Activated B cell treated with CpG ODN at 0.5 μM for 24 hours (primary cell): ENCODE results near the gene KCNMB2. TPM values are rescaled to one million over a fixed set of nuclear protein-coding genes. Genes with fewer than 3 reads are reported as not detected.

Experiments used
- ATAC-seq: fragments of 200-7000 bp; cut with Tn5 transposase; one replicate; pipeline ENCODE4 v1.10.0; 2021; ENCODE audit warnings: low read depth, mild to moderate bottlenecking, moderate library complexity
- CTCF ChIA-PET: fragments of 350-600 bp; sonication (Branson Sonifier 250); formaldehyde crosslinking; loops from one replicate; lab custom pipeline; 2021; ENCODE audit warnings: antibody characterized with exemption; lab: Charles Lee
- POLR2A ChIA-PET: fragments of 350-600 bp; sonication (Branson Sonifier 250); formaldehyde crosslinking; loops from one replicate; lab custom pipeline; 2021; ENCODE audit warnings: antibody characterized with exemption; lab: Charles Lee
- DNase-seq: peaks from one replicate; pipeline ENCODE4 v3.0.0; 2022
- H3K27ac Mint-ChIP-seq: one replicate; pipeline ENCODE4 v1.8.0; 2020; ENCODE audit warnings: mixed read lengths
- H3K27me3 Mint-ChIP-seq: one replicate; pipeline ENCODE4 v1.8.0; 2021; ENCODE audit warnings: mixed read lengths
- H3K36me3 Mint-ChIP-seq: one replicate; pipeline ENCODE4 v1.8.0; 2021; ENCODE audit warnings: low read depth, mixed read lengths
- H3K4me1 Mint-ChIP-seq: one replicate; pipeline ENCODE4 v1.8.0; 2021; ENCODE audit warnings: mixed read lengths
- H3K4me3 Mint-ChIP-seq: one replicate; pipeline ENCODE4 v1.8.0; 2020; ENCODE audit warnings: mild to moderate bottlenecking, mixed read lengths
- H3K9me3 Mint-ChIP-seq: one replicate; pipeline ENCODE4 v1.8.0; 2020; ENCODE audit warnings: mixed read lengths
- CTCF ChIP-seq: fragments of 200-600 bp; IDR thresholded peaks from one replicate; pipeline ENCODE4 v1.8.0; 2022; ENCODE audit warnings: antibody characterized with exemption, mild to moderate bottlenecking
- intact Hi-C: fragments of 100-400 bp; cut with micrococcal nuclease; formaldehyde crosslinking; loops from one replicate; pipeline ENCODE4 v1.15.1; 2024
- total RNA-seq: library from RNA; stranded (reverse); gene quantifications from 2 replicates; pipeline ENCODE4 v1.2.3, GENCODE V29; 2022

The KCNMB2 gene
- total RNA-seq, 1 donor from 2014 or later = not detected

GRCh38 chr3:178602856-178603255, 66.6 kb downstream of the KCNMB2 start:
- ATAC-seq (no peak), DNase-seq (no peak)
- no peak overlapping the region for H3K27ac Mint-ChIP-seq
- intact Hi-C loops = no loop called here
- no peaks in the 10 kb centered on the region for H3K36me3 Mint-ChIP-seq
- TF ChIP-seq CTCF = no peak
- ChIA-PET POLR2A (no interaction called here), CTCF (no interaction called here)
- H3K9me3 Mint-ChIP-seq = no peaks in the 10 kb centered on the region
- H3K27me3 Mint-ChIP-seq = peaks cover 2% of the 10 kb centered on the region
- no peak overlapping the region for H3K4me3 Mint-ChIP-seq
- H3K4me1 Mint-ChIP-seq = no peaks in the 10 kb centered on the region

GRCh38 chr3:178603735-178604134, 67.5 kb downstream of the KCNMB2 start:
- ChIA-PET POLR2A (no interaction called here), CTCF (no interaction called here)
- intact Hi-C loops = no loop called here
- no peaks in the 10 kb centered on the region for H3K36me3 Mint-ChIP-seq
- no peaks in the 10 kb centered on the region for H3K9me3 Mint-ChIP-seq
- no peak overlapping the region for H3K4me3 Mint-ChIP-seq
- no peak for DNase-seq
- H3K27ac Mint-ChIP-seq = no peak overlapping the region
- ATAC-seq = no peak
- no peaks in the 10 kb centered on the region for H3K27me3 Mint-ChIP-seq
- TF ChIP-seq CTCF = no peak
- no peaks in the 10 kb centered on the region for H3K4me1 Mint-ChIP-seq

GRCh38 chr3:178618197-178618596, 82.0 kb downstream of the KCNMB2 start:
- no peaks in the 10 kb centered on the region for H3K36me3 Mint-ChIP-seq
- intact Hi-C loops = no loop called here
- H3K27me3 Mint-ChIP-seq = peaks cover 3% of the 10 kb centered on the region
- H3K4me1 Mint-ChIP-seq = no peaks in the 10 kb centered on the region
- POLR2A ChIA-PET = no interaction called here
- CTCF ChIA-PET = no interaction called here
- no peak overlapping the region for H3K27ac Mint-ChIP-seq
- no peak overlapping the region for H3K4me3 Mint-ChIP-seq
- peaks cover 3% of the 10 kb centered on the region for H3K9me3 Mint-ChIP-seq
- TF ChIP-seq CTCF = no peak
- no peak for ATAC-seq
- DNase-seq = no peak

- POLR2A ChIA-PET = no interaction called here
- Mint-ChIP-seq H3K36me3 (no peaks in the 10 kb centered on the region), H3K27ac (no peak overlapping the region), H3K4me1 (no peaks in the 10 kb centered on the region), H3K9me3 (no peaks in the 10 kb centered on the region), H3K4me3 (no peak overlapping the region), H3K27me3 (no peaks in the 10 kb centered on the region)
- DNase-seq (no peak), ATAC-seq (no peak)
- intact Hi-C loops = no loop called here
- CTCF ChIA-PET = no interaction called here
- TF ChIP-seq CTCF = no peak
Measured at GRCh38 chr3:178618896-178619295, 82.7 kb downstream of the KCNMB2 start.

- ChIA-PET POLR2A (no interaction called here), CTCF (no interaction called here)
- ATAC-seq = no peak
- Mint-ChIP-seq H3K36me3 (no peaks in the 10 kb centered on the region), H3K9me3 (no peaks in the 10 kb centered on the region), H3K4me3 (no peak overlapping the region), H3K27ac (no peak overlapping the region), H3K27me3 (no peaks in the 10 kb centered on the region), H3K4me1 (no peaks in the 10 kb centered on the region)
- DNase-seq = no peak
- intact Hi-C loops = no loop called here
- no peak for TF ChIP-seq CTCF
Measured at GRCh38 chr3:178623666-178624255, 87.5 kb downstream of the KCNMB2 start.
